Loucy (cell line): Measurements from ENCODE around the gene CAMK2G.

Experiments
- H2AFZ ChIP-seq: fragments of 200-600 bp; sonication (generic); 2 replicates; pipeline ENCODE4 v1.6.0; 2016; ENCODE audit warnings: antibody characterized with exemption, mild to moderate bottlenecking, low read length, moderate library complexity
- H3F3A ChIP-seq: fragments of 200-600 bp; 2 replicates; pipeline ENCODE4 v1.6.0; 2016; ENCODE audit warnings: antibody characterized with exemption, low read depth, mild to moderate bottlenecking
- H3K27me3 ChIP-seq: fragments of 200-600 bp; sonication (generic); 2 replicates; pipeline ENCODE4 v1.6.1; 2014; ENCODE audit warnings: low read length, mild to moderate bottlenecking; ENCODE audit not compliant: insufficient read depth, poor library complexity, severe bottlenecking
- H3K36me3 ChIP-seq: fragments of 200-600 bp; sonication (generic); 2 replicates; pipeline ENCODE4 v1.6.1; 2016; ENCODE audit warnings: low read length; ENCODE audit not compliant: insufficient read depth
- H3K4me1 ChIP-seq: fragments of 200-600 bp; sonication (generic); 2 replicates; pipeline ENCODE4 v1.5.1; 2014; ENCODE audit warnings: low read length, mild to moderate bottlenecking; ENCODE audit not compliant: insufficient read depth, poor library complexity, severe bottlenecking
- H3K4me2 ChIP-seq: fragments of 200-600 bp; sonication (generic); 2 replicates; pipeline ENCODE4 v1.6.0; 2014; ENCODE audit warnings: antibody characterized with exemption, low read length, low read depth, mild to moderate bottlenecking; ENCODE audit not compliant: poor library complexity, severe bottlenecking
- H3K4me3 ChIP-seq: fragments of 200-600 bp; sonication (generic); 2 replicates; pipeline ENCODE4 v1.5.1; 2014; ENCODE audit warnings: low read length, mild to moderate bottlenecking, mixed read lengths; ENCODE audit not compliant: poor library complexity, severe bottlenecking
- H3K79me2 ChIP-seq: fragments of 200-600 bp; sonication (generic); 2 replicates; pipeline ENCODE4 v1.6.1; 2014; ENCODE audit warnings: low read length; ENCODE audit not compliant: insufficient read depth
- H3K9ac ChIP-seq: fragments of 200-600 bp; sonication (generic); 2 replicates; pipeline ENCODE4 v1.6.0; 2014; ENCODE audit warnings: mild to moderate bottlenecking, low read depth, low read length, moderate library complexity; ENCODE audit not compliant: poor library complexity, severe bottlenecking
- H3K9me2 ChIP-seq: fragments of 200-600 bp; sonication (generic); replicated peaks from 2 replicates; pipeline ENCODE4 v1.6.1; 2016; ENCODE audit warnings: low read depth, low read length, mixed read lengths
- H3K9me3 ChIP-seq: fragments of 200-600 bp; sonication (generic); 2 replicates; pipeline ENCODE4 v1.6.1; 2014; ENCODE audit warnings: mild to moderate bottlenecking, antibody characterized with exemption, low read length, low read depth; ENCODE audit not compliant: insufficient read depth
- H4K20me1 ChIP-seq: fragments of 200-600 bp; sonication (generic); 2 replicates; pipeline ENCODE4 v1.6.0; 2014; ENCODE audit warnings: antibody characterized with exemption, low read length, mild to moderate bottlenecking; ENCODE audit not compliant: insufficient read depth, poor library complexity, severe bottlenecking
- EZH2phosphoT487 ChIP-seq: fragments of 200-600 bp; IDR thresholded peaks from 2 replicates; pipeline ENCODE4 v1.6.1; 2018; ENCODE audit warnings: antibody characterized with exemption, mild to moderate bottlenecking, moderate library complexity, borderline replicate concordance
- TF ChIP-seq, protein P1 (sequence below): fragments of 200-600 bp; sonication (generic); conservative IDR thresholded peaks from 2 replicates; pipeline ENCODE4 v1.5.1; 2014; ENCODE audit warnings: mild to moderate bottlenecking, antibody characterized with exemption, low read length

The CAMK2G gene

DNA sequence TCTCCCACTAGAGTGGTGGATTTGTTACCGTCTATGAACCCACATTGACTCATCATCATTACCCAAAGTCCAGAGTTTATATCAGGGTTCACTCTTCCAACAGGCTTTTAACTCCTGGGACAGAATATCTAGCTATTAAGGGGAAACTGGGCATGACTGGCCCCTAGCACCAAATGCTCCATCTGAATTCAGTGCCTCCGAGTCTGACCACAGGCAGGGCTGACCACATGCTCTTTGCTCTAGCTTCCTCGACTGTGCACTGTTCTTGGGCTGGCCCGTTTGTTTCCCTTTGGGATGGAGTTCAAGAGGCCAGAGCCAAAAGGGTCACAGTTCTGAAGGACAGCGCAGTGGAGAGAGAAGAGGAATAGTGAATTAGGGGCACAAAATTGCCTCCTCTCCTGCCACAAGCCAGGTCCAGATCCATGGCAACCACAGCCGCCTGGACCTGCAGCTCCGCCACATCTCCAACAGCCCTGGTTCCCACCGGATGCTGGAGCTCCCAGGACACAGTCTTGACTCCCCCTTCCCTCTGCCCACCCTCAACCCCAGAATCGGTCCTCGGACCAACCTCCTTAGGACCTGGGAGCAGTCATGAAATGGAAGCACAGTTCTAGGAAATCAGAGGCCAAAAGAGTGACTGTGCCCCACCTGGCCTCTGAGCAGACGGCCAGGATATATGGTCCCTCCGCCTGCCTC is 16.2 kb downstream of the CAMK2G start:
- peaks cover 4% of the 10 kb centered on the region; the same call in 1 of the 2 replicates for H3F3A ChIP-seq
- peaks cover 98% of the 10 kb centered on the region for H3K79me2 ChIP-seq
- no peaks in the 10 kb centered on the region for H3K9me3 ChIP-seq
- H3K9me2 ChIP-seq = no peaks in the 10 kb centered on the region
- H3K4me2 ChIP-seq = peak overlapping the region; percentile 65
- H4K20me1 ChIP-seq = peaks cover 23% of the 10 kb centered on the region
- no peak for TF ChIP-seq EZH2phosphoT487
- TF ChIP-seq, protein P1, sequence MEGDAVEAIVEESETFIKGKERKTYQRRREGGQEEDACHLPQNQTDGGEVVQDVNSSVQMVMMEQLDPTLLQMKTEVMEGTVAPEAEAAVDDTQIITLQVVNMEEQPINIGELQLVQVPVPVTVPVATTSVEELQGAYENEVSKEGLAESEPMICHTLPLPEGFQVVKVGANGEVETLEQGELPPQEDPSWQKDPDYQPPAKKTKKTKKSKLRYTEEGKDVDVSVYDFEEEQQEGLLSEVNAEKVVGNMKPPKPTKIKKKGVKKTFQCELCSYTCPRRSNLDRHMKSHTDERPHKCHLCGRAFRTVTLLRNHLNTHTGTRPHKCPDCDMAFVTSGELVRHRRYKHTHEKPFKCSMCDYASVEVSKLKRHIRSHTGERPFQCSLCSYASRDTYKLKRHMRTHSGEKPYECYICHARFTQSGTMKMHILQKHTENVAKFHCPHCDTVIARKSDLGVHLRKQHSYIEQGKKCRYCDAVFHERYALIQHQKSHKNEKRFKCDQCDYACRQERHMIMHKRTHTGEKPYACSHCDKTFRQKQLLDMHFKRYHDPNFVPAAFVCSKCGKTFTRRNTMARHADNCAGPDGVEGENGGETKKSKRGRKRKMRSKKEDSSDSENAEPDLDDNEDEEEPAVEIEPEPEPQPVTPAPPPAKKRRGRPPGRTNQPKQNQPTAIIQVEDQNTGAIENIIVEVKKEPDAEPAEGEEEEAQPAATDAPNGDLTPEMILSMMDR = no peak
- peak overlapping the region; percentile 40 for H3K4me3 ChIP-seq
- no peak overlapping the region for H2AFZ ChIP-seq
- H3K27me3 ChIP-seq = no peaks in the 10 kb centered on the region
- H3K36me3 ChIP-seq = peaks cover 69% of the 10 kb centered on the region; the same call in 1 of the 2 replicates
- peak overlapping the region; percentile 51 for H3K9ac ChIP-seq
- H3K4me1 ChIP-seq = peaks cover 54% of the 10 kb centered on the region

DNA sequence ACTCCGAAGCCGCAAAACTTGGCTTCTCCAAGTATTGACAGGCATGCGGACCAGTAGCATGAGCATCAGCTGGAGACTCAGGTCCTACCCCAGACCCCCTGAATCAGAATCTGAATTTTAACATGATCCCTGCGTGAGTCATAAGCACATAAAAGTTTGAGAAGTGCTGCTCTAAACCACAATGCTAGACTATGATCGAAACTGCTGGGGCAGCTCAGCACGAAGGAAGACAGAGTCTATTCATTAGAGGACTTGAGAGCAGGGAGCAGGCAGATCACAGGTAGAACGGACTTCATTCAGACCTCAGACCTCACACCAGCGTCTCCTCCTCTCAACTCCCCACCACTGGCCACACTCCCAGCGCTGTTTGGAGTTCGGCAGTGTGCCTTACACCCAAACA is 16.9 kb downstream of the CAMK2G start:
- H3K79me2 ChIP-seq = peaks cover 97% of the 10 kb centered on the region
- no peaks in the 10 kb centered on the region for H3K9me2 ChIP-seq
- H3K4me1 ChIP-seq = peaks cover 47% of the 10 kb centered on the region
- peak overlapping the region; percentile 40 for H3K4me3 ChIP-seq
- peaks cover 23% of the 10 kb centered on the region for H4K20me1 ChIP-seq
- TF ChIP-seq, protein P1 = no peak
- TF ChIP-seq EZH2phosphoT487 = no peak
- H3K9me3 ChIP-seq = no peaks in the 10 kb centered on the region
- H3K9ac ChIP-seq = peak overlapping the region; percentile 51
- H3K27me3 ChIP-seq = no peaks in the 10 kb centered on the region
- peaks cover 4% of the 10 kb centered on the region; the same call in 1 of the 2 replicates for H3F3A ChIP-seq
- H3K4me2 ChIP-seq = peak overlapping the region; percentile 65
- H2AFZ ChIP-seq = no peak overlapping the region
- peaks cover 69% of the 10 kb centered on the region; the same call in 1 of the 2 replicates for H3K36me3 ChIP-seq

DNA sequence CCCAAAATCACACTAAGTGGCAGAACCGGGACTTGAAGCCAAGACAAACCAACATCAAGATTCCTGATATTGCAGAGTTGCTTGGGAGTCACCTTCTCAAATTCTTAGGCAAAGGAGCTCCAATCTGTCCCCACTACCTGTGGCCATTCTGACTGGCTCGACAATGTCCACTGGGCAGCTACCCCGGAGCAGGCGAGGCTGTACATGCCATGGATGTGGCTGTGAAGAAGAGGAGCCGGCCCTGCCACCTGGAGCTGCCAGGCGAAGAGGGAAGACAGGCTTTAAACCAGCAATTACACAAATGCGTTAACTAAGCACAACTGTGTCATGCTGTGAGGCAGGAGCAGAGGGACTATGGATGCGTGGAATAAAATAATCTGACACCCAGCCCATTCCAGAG is 18.1 kb downstream of the CAMK2G start:
- Histone ChIP-seq H3K9ac (peak overlapping the region; percentile 51), H4K20me1 (peaks cover 23% of the 10 kb centered on the region), H3K9me2 (no peaks in the 10 kb centered on the region), H3K27me3 (no peaks in the 10 kb centered on the region), H3F3A (peaks cover 4% of the 10 kb centered on the region; the same call in 1 of the 2 replicates), H3K9me3 (no peaks in the 10 kb centered on the region), H2AFZ (no peak overlapping the region), H3K79me2 (peaks cover 90% of the 10 kb centered on the region), H3K4me3 (no peak overlapping the region), H3K36me3 (peaks cover 80% of the 10 kb centered on the region; the same call in 1 of the 2 replicates), H3K4me2 (no peak overlapping the region), H3K4me1 (peaks cover 42% of the 10 kb centered on the region)
- no peak for TF ChIP-seq EZH2phosphoT487
- TF ChIP-seq, protein P1 = no peak
